ENCODE measurements around the gene AADACL2.

DNA sequence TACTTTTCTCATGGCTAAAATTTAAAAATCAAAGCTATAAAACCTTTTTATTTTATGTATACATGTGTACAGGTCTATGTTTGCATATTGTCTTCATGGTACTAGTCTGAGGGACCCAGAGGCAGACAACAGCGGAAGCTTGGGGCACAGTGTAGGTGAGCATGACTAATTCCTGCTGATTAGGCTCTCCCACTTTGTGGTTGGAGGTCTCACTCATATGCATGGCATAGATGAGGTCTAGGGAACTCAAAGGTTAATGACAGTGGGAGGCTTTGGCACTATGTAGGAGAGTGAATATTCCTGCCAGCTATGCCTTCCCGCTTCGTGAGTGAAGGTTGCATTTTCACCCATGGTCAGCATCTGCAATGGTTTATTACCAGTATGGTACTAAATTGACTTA is 47.5 kb upstream of the AADACL2 start:
- TF ChIP-seq EP300 (IDR thresholded peaks at IDR 0.05; ENCODE audit: borderline replicate concordance) (no peak), RAD21 (IDR thresholded peaks at IDR 0.05; ENCODE audit: low read depth) (no peak), TAF1 (IDR thresholded peaks at IDR 0.05; ENCODE audit: low read depth) (no peak), TEAD4 (IDR thresholded peaks at IDR 0.05) (no peak), EGR1 (IDR thresholded peaks at IDR 0.05) (no peak), CREB1 (IDR thresholded peaks at IDR 0.05; ENCODE audit: low read depth) (no peak), NFIC (IDR thresholded peaks at IDR 0.05) (no peak)
- TF ChIP-seq, protein P1, sequence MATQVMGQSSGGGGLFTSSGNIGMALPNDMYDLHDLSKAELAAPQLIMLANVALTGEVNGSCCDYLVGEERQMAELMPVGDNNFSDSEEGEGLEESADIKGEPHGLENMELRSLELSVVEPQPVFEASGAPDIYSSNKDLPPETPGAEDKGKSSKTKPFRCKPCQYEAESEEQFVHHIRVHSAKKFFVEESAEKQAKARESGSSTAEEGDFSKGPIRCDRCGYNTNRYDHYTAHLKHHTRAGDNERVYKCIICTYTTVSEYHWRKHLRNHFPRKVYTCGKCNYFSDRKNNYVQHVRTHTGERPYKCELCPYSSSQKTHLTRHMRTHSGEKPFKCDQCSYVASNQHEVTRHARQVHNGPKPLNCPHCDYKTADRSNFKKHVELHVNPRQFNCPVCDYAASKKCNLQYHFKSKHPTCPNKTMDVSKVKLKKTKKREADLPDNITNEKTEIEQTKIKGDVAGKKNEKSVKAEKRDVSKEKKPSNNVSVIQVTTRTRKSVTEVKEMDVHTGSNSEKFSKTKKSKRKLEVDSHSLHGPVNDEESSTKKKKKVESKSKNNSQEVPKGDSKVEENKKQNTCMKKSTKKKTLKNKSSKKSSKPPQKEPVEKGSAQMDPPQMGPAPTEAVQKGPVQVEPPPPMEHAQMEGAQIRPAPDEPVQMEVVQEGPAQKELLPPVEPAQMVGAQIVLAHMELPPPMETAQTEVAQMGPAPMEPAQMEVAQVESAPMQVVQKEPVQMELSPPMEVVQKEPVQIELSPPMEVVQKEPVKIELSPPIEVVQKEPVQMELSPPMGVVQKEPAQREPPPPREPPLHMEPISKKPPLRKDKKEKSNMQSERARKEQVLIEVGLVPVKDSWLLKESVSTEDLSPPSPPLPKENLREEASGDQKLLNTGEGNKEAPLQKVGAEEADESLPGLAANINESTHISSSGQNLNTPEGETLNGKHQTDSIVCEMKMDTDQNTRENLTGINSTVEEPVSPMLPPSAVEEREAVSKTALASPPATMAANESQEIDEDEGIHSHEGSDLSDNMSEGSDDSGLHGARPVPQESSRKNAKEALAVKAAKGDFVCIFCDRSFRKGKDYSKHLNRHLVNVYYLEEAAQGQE (IDR thresholded peaks at IDR 0.05; ENCODE audit: low read depth) = no peak
- TF ChIP-seq, protein P2, sequence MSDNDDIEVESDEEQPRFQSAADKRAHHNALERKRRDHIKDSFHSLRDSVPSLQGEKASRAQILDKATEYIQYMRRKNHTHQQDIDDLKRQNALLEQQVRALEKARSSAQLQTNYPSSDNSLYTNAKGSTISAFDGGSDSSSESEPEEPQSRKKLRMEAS (IDR thresholded peaks at IDR 0.05) = no peak

Data from Ishikawa (cell line).